ENCODE data around the gene POU3F3. TPM values are rescaled to one million over a fixed set of nuclear protein-coding genes. Genes with fewer than 3 reads are reported as not detected.

POU3F3 gene
- total RNA-seq, 1 donor from 2014 or later: 0.54 TPM

- Mint-ChIP-seq H3K27ac (ENCODE audit: unreplicated experiment) (no peak overlapping the region), H3K4me1 (ENCODE audit: low read depth, unreplicated experiment) (no peaks in the 10 kb centered on the region), H3K9me3 (ENCODE audit: unreplicated experiment) (no peaks in the 10 kb centered on the region), H3K27me3 (ENCODE audit: unreplicated experiment) (peaks cover 4% of the 10 kb centered on the region), H3K4me3 (ENCODE audit: unreplicated experiment) (no peak overlapping the region), H3K36me3 (ENCODE audit: unreplicated experiment) (no peaks in the 10 kb centered on the region)
- no peak for TF ChIP-seq CTCF (IDR thresholded peaks at IDR 0.05; ENCODE audit: partially characterized antibody, unreplicated experiment)
- DNase-seq: no peak
Measured at GRCh38 chr2:104885119-104885782, 31.3 kb downstream of the POU3F3 start.

DNA sequence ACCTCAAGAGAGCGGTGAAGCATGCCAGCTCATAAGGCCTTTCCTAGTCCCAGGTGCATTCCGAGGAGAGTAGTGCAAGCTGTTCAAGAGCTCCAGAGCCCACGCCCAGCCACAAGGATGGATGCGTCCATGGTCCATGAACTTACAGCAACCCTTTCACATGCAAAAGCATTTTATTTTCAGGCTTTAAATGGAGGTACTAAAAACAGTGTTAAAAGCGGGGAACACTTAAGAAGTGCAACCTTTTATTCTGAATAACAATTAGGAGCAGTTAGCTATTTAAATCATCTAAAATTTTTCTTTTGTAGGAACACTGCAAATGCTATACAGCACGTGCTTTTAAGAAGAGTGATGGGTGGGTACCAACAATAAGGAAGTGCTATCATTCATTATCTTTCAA is 33.8 kb downstream of the POU3F3 start:
- H3K4me3 Mint-ChIP-seq (ENCODE audit: unreplicated experiment): no peak overlapping the region
- TF ChIP-seq CTCF (IDR thresholded peaks at IDR 0.05; ENCODE audit: partially characterized antibody, unreplicated experiment): no peak

DNA sequence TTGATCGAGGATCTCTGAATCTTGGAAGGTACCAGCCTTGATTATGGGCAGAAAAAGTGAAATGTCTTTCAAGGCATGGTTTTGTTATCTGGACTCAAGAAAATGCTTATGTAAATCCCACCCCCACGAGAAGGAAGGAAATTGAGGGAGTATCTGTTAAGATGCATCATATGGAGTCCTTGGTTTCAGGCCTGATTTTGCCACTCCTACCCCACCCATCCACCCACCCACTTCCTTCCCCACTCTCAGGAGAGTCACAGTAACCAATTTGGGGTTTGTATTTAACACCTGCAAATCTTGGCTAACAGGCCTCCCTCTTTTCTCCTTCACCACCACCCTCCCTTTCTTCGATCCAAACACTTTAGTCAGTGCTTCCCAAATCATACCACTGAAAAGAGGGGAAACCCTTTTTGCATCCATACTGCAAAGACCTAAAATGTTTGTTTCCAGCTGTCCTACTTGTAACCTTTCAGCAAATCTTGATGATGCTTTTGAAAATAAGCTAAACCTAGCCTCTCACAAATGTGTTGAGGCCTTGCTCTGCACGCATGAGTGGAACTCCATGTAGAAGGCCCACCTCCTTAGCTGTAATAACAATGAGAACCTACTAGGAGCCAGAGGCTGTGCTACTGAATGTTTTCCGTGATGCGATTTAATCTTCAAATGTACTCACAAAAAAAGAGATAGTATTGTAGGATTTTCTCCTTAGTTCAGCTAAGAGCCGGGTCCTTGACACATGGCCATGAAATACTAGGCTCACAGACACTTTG is 34.8 kb downstream of the POU3F3 start:
- no peaks in the 10 kb centered on the region for H3K36me3 Mint-ChIP-seq (ENCODE audit: unreplicated experiment)
- no peaks in the 10 kb centered on the region for H3K9me3 Mint-ChIP-seq (ENCODE audit: unreplicated experiment)
- peaks cover 2% of the 10 kb centered on the region for H3K27me3 Mint-ChIP-seq (ENCODE audit: unreplicated experiment)
- H3K27ac Mint-ChIP-seq (ENCODE audit: unreplicated experiment): no peak overlapping the region
- DNase-seq: no peak
- H3K4me3 Mint-ChIP-seq (ENCODE audit: unreplicated experiment): no peak overlapping the region
- no peak for TF ChIP-seq CTCF (IDR thresholded peaks at IDR 0.05; ENCODE audit: partially characterized antibody, unreplicated experiment)
- H3K4me1 Mint-ChIP-seq (ENCODE audit: low read depth, unreplicated experiment): no peaks in the 10 kb centered on the region

More for the DNA sequence above, 33.8 kb downstream of the POU3F3 start:
- no peaks in the 10 kb centered on the region for H3K36me3 Mint-ChIP-seq (ENCODE audit: unreplicated experiment)
- H3K27ac Mint-ChIP-seq (ENCODE audit: unreplicated experiment): no peak overlapping the region
- no peaks in the 10 kb centered on the region for H3K4me1 Mint-ChIP-seq (ENCODE audit: low read depth, unreplicated experiment)
- H3K9me3 Mint-ChIP-seq (ENCODE audit: unreplicated experiment): no peaks in the 10 kb centered on the region
- no peak for DNase-seq
- H3K27me3 Mint-ChIP-seq (ENCODE audit: unreplicated experiment): peaks cover 2% of the 10 kb centered on the region

DNA sequence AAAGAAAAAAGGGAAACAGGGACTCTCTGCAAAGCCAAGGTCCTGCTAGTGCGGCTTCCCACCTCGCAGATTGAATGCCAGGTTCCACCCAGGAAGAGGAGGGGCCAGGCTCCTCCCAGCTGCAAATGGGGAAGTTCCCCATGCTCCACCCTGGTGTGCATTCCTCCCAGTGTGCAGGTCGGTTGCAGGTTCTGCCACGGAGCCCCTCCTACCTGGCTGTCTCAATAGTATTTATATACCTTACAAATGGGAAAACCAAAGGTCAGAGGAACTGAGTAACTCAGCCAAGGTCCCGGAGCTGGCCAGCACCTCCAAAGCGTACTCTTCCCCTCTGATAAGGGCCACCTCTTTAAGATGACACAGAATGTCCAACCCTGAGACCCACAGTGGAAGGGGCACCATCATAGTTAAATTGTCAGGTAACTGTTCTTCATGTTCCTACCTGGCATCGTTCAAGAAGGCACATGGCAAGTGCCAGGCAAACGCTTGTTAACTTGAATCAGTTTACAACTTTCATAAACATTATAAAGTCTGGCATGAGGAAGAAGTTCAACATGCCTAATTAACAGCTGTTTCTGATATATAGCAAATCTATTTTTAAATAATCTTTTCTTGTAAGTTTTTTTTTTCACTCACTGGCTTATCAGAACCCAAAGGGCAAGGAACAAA is 35.5 kb downstream of the POU3F3 start:
- H3K9me3 Mint-ChIP-seq (ENCODE audit: unreplicated experiment): no peaks in the 10 kb centered on the region
- no peak overlapping the region for H3K4me3 Mint-ChIP-seq (ENCODE audit: unreplicated experiment)
- peaks cover 2% of the 10 kb centered on the region for H3K27me3 Mint-ChIP-seq (ENCODE audit: unreplicated experiment)
- H3K27ac Mint-ChIP-seq (ENCODE audit: unreplicated experiment): no peak overlapping the region
- TF ChIP-seq CTCF (IDR thresholded peaks at IDR 0.05; ENCODE audit: partially characterized antibody, unreplicated experiment): no peak
- DNase-seq: no peak
- no peaks in the 10 kb centered on the region for H3K4me1 Mint-ChIP-seq (ENCODE audit: low read depth, unreplicated experiment)
- no peaks in the 10 kb centered on the region for H3K36me3 Mint-ChIP-seq (ENCODE audit: unreplicated experiment)
